HG02884 (cell line): ENCODE data around the gene DUSP22.

ENCODE experiments used
- ATAC-seq: cut with Tn5 transposase; IDR thresholded peaks from one replicate; pipeline ENCODE4 v1.9.1; 2021; ENCODE audit warnings: mild to moderate bottlenecking, moderate library complexity; ENCODE audit not compliant: unreplicated experiment

The DUSP22 gene

GRCh38 chr6:308768-309167, 16.5 kb downstream of the DUSP22 start:
- ATAC-seq: no peak

- no peak for ATAC-seq
Measured at GRCh38 chr6:309947-310346, 17.7 kb downstream of the DUSP22 start.

GRCh38 chr6:310671-311070, 18.4 kb downstream of the DUSP22 start:
- ATAC-seq: no peak

- no peak for ATAC-seq
Measured at GRCh38 chr6:311679-312220, 19.5 kb downstream of the DUSP22 start.

GRCh38 chr6:313087-313486, 20.8 kb downstream of the DUSP22 start:
- no peak for ATAC-seq

- ATAC-seq: no peak
Measured at GRCh38 chr6:313917-314316, 21.6 kb downstream of the DUSP22 start.

DNA sequence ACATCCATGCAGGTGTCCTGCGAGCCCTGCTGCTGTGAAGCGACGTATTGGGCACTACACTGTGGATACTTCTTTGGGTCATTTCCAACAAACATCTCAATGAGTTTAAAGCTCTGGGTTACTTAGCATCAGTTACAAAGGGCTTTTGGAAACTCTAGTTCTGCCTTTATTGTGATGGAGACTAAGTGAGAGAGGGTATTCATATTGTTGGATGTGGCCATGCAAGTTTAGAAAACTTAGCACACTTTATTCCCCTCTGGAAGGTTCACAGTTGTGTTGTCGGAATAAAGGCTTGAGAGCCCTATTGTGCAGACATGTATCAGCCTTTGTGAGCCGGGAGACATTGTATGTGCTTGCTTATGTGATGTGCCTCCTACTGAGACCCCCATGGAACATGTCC, 22.1 kb downstream of the DUSP22 start:
- ATAC-seq: no peak

GRCh38 chr6:315226-315625, 22.9 kb downstream of the DUSP22 start:
- ATAC-seq: no peak

- no peak for ATAC-seq
Measured at GRCh38 chr6:315921-316752, 23.9 kb downstream of the DUSP22 start.

DNA sequence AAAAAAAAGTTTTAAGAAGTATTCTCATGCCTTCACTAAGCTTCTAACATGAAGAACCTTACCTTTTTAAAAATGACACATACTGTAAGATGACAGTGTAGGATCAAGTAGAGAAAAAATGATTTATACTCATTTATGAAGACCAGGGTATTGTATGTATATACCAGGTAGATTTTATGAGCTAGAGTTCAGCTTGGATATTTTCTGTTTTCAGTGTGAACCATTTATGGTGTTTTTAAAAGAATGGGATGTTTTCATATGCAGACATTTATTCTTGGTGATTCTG, 24.4 kb downstream of the DUSP22 start:
- no peak for ATAC-seq

DNA sequence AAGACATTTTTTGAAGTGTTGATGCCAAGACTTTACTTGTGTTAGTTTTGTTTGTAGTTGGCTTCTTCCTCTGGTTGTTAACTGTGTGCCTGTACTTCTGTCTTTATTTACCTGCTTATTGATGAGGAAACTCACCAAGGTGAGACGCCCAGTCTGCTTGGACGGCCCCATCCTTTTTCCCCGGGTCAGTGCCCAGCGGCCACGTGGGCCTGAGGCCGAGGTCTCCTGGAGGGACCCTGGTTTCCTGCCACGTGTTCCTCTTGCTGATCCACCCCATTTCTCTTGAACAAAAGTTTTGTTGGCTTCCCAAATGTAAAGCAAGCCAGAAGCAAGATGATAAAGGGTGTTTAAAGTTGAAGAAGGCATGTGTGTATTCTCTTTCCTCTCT, 24.8 kb downstream of the DUSP22 start:
- ATAC-seq: no peak

- ATAC-seq: no peak
Measured at GRCh38 chr6:317448-318144, 25.3 kb downstream of the DUSP22 start.

GRCh38 chr6:318243-318890, 26.1 kb downstream of the DUSP22 start:
- no peak for ATAC-seq

- peak; percentile 49 for ATAC-seq
Measured at GRCh38 chr6:319177-320131, 27.2 kb downstream of the DUSP22 start.

DNA sequence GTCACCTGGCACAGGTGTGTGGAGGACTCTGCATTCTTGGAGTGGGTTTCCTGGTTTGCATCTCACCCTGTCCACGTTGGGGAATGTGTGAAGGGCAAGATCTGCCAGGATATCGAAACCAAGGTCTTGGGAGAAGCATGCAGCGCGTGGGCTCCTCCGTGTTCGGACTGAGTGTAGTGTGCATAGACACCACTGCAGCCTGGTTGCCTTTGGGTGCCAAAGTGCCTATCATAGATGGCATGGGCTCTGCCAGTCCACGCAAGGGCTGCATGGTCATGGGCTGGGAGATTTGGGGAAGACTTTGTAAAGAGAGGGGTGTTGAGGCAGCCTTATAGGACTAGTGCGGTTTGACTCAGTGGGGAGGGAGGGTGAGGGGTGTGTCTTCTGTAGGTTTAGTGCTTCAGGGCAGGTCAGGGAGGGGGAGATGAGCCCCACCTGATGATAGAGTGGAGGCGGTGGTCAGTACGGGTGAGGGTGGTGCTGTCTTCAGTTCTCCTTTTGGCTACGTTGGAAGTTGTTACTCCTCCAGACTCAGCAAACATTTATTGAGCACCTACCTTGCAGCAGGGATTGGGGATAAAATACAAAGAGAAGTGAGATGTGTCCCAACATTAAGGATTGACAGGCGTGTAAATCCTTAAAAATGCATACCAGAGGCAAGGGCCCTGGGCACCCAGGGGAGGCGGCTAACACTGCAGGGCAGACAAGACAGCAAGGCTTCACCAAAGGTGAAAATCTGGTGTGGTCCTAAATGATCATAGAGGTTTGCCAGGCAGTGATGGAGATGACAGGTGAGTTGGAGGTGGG, 28.3 kb downstream of the DUSP22 start:
- no peak for ATAC-seq

GRCh38 chr6:321158-321438, 28.8 kb downstream of the DUSP22 start:
- ATAC-seq: no peak

GRCh38 chr6:321536-322258, 29.4 kb downstream of the DUSP22 start:
- ATAC-seq: no peak

DNA sequence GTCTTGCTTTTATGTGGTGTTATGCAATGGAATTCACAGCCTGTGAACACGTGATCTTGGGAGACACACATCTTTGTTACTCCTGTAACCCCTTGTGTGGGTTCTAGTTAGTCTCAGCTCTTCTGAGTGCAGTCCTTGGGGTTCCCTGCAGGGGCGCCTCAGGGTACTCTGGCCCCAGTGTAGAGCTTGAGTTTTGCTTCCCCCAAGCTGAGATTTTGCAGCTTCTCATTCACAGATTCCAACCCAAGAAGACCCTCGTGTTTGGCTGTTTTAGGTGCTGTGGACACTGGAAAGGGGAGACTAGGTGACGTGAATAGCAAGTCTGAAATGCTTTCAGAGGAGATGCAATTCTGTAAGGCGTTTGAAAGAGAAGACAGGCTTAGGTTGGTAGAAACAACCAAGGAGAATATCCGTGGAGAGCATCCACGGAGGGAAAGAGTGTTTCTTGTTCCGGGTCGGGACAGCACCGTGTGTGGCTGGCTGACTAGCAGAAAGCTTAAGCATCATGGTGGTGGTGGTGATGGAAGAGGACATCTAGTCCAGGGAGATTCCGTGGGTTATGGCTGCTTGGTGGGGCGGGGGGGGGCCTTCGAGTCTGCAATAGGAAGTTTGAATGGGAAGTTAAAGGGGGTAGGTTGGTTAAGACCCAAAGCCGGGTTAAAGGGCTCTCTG, 30.1 kb downstream of the DUSP22 start:
- no peak for ATAC-seq
